ELR (cell line): ENCODE data around the gene ZNF827.

ENCODE experiments used
- DNase-seq: peaks from one replicate; pipeline ENCODE4 v3.0.0-alpha.2; 2015; ENCODE audit warnings: low read depth

ZNF827 gene, protein sequence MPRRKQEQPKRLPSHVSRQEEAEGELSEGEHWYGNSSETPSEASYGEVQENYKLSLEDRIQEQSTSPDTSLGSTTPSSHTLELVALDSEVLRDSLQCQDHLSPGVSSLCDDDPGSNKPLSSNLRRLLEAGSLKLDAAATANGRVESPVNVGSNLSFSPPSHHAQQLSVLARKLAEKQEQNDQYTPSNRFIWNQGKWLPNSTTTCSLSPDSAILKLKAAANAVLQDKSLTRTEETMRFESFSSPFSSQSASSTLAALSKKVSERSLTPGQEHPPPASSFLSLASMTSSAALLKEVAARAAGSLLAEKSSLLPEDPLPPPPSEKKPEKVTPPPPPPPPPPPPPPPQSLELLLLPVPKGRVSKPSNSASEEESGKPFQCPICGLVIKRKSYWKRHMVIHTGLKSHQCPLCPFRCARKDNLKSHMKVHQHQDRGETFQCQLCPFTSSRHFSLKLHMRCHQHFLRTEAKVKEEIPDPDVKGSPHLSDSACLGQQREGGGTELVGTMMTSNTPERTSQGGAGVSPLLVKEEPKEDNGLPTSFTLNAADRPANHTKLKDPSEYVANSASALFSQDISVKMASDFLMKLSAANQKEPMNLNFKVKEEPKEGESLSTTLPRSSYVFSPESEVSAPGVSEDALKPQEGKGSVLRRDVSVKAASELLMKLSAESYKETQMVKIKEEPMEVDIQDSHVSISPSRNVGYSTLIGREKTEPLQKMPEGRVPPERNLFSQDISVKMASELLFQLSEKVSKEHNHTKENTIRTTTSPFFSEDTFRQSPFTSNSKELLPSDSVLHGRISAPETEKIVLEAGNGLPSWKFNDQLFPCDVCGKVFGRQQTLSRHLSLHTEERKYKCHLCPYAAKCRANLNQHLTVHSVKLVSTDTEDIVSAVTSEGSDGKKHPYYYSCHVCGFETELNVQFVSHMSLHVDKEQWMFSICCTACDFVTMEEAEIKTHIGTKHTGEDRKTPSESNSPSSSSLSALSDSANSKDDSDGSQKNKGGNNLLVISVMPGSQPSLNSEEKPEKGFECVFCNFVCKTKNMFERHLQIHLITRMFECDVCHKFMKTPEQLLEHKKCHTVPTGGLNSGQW

DNA sequence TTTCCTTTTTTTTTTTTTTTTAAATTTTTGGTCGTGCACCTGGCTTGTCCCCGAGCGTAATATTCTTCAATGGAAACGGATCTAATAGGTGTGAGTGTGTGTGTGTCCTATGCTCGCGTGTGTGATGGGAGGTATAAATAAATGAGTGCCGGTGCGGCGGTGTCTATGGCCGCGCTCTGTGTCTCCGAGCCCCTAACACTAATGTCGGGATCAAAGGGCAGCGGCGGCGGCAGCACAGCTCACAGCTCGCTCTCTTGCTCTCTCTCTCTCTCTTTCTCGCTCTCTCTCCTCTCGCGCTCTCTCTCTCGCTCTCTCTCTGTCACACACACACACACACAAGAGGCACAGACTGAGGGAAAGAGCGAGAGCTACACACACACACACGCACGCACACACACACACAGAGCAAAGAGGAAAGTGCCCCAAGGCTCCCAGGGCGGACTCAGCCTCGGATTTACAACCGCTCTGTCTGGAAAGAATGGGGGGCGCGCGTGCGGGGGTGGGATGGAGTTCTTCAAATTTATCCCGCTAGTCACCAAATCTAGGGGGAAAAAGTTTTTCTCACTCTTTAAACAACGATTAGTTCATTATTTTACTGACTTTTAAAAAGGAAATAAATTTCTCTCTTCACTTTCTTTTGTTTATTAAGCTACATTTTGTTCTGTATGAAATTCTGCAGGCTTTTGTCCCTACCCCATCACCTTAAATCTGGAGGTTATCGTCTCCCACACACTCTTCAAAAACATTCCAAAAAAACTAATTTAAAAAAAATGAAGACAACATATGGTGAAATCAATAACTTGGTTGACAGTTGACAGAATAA, at the start of gene ZNF827:
TSS of gene ZNF827 (minus strand) at position 206 of the 823 bp plus-strand sequence. CDS start 416 bp downstream, outside the sequence.
- peak; percentile 67 for DNase-seq

DNA sequence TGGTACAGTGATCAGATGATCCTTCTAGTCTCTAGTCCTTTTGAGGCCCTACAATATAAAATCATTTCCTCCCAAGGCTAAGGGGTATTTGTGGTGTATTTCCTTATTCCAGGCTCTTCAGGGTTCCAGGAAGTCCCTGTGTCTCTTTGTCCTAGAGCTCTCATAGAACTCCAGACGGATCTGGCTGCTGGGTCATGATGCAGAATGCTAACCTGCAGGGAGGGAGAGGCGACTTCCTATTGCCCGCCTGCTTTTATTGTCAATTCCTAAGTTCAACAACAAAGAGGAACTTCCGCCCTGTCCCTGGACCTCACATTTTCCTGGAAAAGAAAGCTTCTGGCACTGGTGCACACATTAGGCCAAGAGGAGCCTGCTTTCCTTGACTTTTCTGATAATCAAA, 45.9 kb upstream of the ZNF827 start:
- no peak for DNase-seq

DNA sequence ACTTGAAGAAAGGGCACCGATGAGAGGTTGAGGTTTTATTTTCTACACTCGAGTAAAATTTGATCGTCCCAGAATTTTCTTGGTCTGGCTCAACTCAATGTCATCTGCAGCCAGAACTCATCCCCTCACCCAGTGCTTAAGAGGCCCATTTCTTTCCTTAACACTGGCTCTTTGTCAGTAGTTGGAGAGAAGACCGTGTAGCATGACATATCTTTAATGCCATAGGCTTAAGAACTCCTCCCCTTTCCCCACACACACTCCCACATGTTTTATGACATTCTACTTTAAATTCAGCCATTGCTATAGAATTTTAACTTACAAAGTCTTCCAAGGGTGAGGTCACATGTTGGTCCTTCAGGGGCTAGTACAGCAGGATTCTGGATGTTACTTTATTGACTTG, 44.2 kb upstream of the ZNF827 start:
- no peak for DNase-seq

DNA sequence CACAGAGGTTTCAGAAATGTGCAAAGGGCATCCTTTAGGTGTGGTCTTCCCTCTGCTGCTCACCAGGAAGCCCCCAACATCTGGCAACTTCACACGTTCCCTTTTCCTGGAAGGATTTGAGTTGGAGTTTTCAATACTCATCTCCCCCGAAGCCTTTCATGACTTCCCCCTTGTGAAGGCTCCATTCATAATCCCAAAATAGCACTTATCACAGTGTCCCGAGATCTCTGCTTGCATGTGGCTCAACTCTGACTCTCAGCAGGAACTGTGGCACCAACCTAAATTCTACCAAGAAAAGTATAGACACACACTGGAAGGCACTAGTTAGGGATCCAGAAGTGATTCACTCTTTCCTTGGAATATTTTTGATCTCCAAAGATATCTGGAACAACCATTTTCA, 40.5 kb upstream of the ZNF827 start:
- DNase-seq, result no peak

DNA sequence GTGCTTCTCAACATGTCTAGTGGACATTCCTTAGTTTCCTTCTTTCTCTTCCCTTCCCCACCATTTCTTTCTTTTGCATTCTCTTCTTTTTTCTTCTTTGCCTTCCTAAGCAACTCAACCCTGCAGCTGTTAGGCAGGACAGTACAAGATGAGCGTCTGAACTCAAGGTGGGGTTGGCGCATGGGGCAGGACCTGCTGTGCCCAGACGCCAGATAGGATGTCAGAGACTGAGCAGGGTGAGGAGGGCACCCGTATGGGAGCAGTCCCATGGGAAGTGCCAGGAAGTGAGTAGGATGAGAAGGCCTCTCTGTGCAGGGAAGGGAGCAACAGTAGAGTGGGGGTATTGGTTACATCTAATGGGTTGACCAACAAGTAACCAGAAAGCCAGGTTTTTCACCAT, 38.1 kb upstream of the ZNF827 start:
- no peak for DNase-seq

DNA sequence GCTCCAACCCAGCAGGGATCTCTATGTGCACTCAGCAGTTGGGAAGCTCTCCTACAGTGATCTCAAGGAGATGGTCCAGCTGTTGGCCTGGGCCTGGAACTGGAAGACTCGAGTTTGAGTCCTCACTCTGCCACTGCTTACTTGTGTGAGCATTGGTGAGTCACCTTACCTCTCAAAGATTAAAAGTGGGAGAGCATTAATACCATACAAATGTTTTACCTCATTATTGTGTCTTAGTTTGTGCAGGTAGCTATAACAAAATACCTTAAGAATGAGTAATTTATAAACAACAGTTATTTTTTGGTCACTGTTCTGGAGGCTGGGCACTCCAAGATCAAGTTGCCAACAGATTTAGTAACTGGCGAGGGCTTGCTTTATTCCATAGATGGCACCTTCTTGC, 21.4 kb upstream of the ZNF827 start:
- no peak for DNase-seq

DNA sequence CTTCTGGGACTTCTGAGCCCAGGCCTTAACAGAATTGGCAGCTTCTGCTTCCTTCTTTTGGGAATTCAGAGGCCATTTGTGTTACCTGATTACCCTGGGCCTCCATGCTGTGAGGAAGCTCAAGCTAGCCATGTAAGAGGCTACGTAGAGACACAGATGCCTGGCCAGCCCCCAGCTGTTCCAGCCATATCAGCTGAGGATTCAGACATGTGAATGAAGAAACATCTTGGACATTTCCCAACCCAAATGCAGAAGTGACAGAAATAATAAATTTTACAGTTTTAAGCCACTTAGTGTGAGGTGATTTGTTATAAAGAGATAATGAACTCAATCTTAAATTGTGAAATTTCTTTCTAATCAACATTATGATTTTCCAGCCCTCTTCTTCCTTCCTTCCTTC, 18.7 kb upstream of the ZNF827 start:
- DNase-seq, result no peak

DNA sequence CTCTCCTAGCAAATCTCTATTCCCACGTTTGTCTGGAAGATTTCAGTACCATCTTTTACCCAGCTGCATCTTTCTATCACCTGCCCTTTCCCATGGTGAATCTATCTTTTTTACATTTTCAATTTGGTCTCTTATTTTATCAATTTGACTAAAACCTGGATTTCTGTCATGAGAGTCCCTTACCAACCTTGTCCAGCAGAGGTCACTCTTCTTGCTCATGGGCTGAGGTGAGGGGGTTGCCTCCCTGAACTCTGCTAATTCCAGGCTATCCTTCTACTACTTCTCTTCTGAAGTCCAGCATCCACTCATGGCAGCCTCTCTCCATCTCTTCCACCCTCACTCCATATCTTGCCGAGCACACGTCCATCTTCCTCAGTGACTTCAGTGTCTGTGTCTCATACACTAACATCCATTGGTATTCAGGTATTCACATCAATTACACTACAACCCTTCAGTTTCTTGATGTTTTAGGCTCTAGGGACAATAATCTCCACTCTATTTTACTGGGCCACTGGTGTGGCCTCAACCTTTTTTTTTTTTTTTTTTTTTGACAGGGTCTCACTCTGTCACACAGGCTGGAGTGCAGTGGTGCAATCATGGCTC, 17.8 kb upstream of the ZNF827 start:
- peak; percentile 62 for DNase-seq

DNA sequence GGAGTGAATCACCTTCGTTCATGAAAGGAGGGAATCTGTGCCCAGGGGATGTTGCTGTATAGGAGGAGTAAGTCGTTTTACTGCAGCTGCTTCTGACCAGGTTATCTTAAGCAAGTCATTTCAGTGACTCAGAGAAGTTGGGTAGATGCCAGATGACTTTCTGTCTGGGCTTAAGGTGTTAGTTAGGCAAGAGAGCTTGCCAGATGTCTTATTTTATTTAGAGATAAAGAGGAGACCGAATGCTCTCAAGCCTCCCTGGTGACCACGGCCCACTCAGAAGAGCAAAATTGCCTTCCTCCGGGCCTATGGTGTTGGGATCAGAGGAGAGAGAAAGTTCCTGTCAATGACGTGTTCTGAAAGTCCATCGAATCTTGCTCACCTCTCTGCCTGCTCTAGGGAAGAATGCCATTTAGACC, 16.3 kb upstream of the ZNF827 start:
- peak; percentile 94 for DNase-seq

DNA sequence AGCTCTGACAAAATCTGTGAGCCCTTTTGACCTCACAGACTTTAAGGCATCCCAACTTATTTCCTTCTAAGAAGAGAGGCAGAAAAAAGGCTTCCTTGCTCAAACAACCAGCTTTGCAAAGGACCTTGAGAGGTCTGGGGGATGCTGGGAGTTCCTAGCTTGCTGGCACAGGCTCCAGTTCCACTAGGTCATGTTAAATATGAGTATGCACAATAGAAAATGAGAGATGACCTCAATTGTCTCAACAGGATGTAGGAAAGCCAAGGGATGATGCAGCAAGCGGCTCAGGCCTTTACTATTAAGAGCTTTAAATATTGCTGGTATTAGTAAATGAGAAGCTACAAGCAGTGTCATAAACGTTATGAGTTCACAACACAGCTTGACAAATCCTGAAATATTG, 13.3 kb upstream of the ZNF827 start:
- DNase-seq, result peak; percentile 26

DNA sequence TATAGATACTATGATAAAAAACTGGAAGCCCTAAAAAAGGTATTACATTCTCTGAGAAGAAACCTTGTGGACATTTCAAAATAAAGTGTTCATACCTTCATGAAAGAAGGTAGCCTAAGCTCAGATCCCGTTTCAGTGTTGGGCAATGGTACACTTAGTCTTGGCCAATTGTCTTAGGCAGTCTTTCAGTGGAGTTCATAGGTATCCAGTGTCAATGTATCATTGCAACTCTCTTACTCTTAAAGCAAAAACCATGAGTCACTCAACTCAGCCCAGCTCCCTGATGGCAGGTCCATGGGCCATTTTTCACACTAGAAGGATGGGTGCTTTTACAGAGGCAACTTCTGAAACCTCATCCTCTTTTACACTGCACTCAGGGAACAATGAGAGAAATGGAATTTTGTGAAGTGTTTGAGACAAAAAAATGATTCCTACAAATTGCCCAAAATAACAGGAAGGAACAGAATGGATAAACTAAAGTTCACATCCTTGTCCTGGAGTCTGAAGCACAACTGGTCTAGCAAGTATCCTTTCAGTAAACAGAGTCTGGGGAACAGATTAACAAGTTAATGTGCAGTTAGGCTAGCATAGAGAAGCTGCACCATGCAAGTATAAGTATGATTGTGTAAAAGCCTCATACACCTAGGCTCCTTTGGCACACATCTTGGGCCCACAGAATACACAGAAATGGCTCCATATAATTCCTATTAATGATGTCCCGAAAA, 7.0 kb upstream of the ZNF827 start:
- DNase-seq, result peak; percentile 19

DNA sequence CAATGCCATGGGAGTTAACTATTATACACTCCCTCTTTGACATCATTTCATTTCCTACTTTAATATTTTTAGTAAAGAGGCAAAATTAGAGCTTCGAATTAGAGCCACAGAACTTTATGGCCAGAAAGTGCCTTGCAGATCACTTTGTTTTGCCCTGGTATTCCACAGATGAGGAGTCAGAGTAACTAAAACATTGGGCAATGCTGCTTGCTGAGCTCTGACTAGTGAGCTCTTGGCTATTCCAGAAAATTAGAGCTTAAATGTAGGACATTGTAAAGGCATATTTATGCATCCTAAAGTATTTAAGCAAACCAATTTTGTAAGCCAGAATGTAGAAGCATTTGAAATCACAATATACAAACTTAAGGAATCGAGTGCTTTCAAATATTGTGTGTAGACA, 6.3 kb upstream of the ZNF827 start:
- no peak for DNase-seq

DNA sequence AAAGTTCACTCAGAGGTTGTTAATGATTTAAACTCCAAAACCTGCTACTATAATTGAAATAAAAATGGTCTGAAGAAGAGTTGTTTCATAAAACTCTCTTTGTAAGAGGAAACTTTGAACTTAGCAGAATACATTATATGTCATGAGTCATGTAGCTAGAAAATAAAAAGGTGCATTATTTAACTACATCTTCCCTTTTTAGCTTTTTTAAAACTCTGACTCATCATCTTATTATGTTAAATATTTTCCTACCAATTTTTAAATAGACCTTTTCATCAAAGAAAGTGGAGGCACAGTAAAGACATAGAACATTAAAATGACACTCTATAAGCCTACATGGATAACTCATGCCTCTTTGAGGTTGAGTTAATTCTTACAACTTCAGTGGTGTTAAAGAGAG, 1.2 kb upstream of the ZNF827 start:
- peak; percentile 59 for DNase-seq

DNA sequence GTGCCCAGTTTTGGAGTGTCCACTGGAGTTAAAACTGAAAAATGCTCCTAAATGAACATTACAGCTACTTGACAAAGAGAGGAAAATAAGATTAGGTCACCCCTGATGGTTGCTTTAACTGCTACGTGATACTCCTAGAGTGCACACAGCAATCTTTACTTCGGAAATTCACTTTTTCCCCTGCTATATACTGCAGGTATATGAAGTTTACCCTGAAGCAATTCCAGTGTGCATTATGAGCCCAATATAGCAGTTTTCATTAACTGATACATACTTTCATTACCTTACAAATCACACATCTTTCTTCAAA, 773 bp upstream of the ZNF827 start:
- DNase-seq, result peak; percentile 29

DNA sequence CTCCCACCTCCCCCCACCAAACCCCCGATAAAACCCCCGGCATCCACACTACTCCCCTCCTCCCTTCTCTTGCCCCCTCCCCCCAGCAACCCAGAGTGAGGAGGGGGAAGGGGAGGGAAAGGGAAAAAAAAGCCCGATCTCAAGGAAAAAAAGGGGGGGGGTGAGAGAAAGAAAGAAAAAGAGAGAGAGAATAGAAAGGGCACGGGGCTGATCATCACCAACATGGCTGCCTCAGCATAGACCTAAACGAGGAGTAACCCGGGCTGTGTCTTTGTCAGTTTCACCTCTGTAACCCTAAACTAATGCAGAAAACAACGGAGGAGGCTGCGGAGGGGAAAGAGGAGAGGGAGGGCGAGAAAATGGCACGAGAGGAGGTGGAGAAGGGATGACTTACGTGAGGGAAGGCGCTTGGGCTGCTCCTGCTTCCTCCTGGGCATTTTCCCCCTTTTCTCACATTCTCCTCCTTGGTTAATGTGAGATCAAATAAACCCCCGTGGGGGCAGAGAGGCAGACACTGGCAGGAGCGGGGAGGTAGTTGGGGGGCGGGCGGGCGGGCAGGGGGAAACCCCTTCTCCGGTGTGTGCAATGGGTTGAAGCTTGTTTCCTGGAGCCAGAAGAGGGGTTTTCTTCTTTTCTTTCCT, 532 bp downstream of the ZNF827 start:
- peak; percentile 44 for DNase-seq

DNA sequence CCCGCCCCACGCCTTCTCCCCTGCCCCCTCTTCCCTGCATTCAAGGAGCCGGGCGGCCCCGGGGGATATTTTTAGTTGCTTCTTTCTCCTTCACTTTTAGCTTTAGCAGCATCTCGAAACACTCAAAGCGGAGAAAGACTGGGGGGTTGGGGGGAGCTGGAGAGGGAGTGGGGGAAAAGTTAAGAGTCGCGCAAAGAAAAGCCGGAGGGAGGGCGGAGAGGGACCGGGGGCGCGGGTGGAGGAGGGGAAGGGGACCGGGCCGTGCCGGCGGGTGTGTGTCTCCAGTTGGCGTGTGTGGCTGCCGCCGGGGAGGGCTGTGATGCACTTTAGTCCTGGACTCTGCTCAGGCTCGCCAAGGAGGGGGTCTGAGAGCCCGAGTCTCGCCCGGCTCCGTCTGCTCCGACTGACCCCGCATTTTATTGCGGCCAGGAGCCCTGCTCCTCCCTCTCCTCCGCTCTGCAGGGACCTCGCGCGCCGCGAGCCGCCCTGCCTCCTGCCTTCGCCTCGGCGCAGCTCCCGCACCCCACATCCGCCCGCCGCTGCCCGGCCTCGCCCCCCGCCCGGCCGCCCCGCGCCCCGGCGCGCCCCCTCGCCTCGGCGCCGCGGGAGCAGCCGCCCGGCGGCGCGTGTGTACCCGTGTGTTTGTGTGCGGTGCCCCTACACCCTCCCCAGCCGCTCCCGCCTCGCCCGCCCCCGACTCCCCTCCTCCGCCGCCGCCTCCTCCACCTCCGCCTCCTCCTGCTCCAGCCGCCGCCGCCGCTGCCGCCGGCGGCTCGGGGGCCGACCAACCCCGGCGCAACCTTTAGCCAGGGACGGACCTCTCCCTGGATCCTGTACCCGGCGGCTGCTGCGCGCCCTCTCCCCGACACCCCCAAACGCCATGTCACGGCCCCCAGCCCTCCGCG, 1.4 kb downstream of the ZNF827 start:
- peak; percentile 54 for DNase-seq

DNA sequence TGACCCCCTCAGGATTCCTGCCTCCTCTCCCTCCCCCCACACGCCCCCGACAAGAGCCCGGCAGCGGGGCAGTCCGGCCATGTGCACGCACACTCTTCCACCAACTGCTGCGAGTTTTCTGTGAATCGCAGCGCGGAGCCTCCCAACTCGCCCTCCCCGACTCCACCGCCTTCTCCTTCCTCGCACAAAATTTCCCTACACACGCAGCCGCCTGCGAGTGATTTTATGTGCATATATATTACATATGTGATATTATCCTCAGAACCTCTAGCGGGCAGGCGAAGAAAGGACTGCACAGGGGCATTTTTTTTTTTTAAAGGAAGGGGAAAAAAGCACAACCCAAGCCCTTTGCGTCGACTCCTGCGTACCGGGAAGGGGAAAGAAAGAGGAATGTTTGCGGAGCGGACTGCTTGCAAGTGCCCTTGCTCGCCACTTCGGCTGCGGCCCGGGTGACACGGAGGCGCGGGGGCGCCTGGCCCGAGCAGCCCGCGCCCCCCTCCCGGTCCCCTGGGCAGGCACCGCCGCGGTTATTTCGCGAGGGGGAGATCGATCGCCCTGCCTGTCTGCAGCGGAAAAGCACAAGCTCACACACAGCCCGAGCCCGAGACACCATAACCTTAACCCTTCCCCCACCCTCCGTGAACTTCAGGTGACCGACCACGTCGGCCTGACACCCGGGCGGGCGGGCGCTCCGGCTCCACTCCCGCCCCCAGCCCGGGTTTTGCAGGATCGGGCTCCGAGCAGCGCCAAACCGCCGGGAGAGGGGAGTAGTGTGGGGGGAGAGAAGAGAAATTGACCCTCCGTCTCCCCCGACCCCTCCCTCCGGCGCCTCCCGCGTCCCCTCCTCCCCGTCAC, 2.3 kb downstream of the ZNF827 start:
- peak; percentile 80 for DNase-seq
